ENCODE data around the gene CYP2E1.
"Not testable (repeated sequence)": the region's sequence is repeated elsewhere in the genome, so short reads cannot be mapped to it uniquely, and the experiment has no call there.

Gene CYP2E1

GRCh38 chr10:133528845-133529575 lies 1.8 kb downstream of the CYP2E1 start:
- no peak for DNase-seq

GRCh38 chr10:133529576-133529946 lies 2.4 kb downstream of the CYP2E1 start:
- DNase-seq: no peak

- no peak for DNase-seq
Observed at GRCh38 chr10:133530506-133530905, 3.3 kb downstream of the CYP2E1 start.

GRCh38 chr10:133532871-133533270 lies 5.7 kb downstream of the CYP2E1 start:
- DNase-seq: no peak

GRCh38 chr10:133534417-133534816 lies 7.3 kb downstream of the CYP2E1 start:
- no peak for DNase-seq

- no peak for DNase-seq
Observed at GRCh38 chr10:133536198-133536597, 9.0 kb downstream of the CYP2E1 start.

GRCh38 chr10:133537546-133538545 lies 10.7 kb downstream of the CYP2E1 start:
- DNase-seq: no peak

GRCh38 chr10:133541441-133541975 lies 14.3 kb downstream of the CYP2E1 start:
- not testable (repeated sequence) for DNase-seq

GRCh38 chr10:133544506-133544905 lies 17.3 kb downstream of the CYP2E1 start:
- DNase-seq: no peak

GRCh38 chr10:133554600-133554999 lies 27.4 kb downstream of the CYP2E1 start:
- DNase-seq: no peak

GRCh38 chr10:133555521-133555920 lies 28.4 kb downstream of the CYP2E1 start:
- DNase-seq: no peak

- no peak for DNase-seq
Observed at GRCh38 chr10:133557381-133557780, 30.2 kb downstream of the CYP2E1 start.

GRCh38 chr10:133559216-133559615 lies 32.1 kb downstream of the CYP2E1 start:
- DNase-seq: no peak

GRCh38 chr10:133564816-133565215 lies 37.7 kb downstream of the CYP2E1 start:
- DNase-seq: no peak

- DNase-seq: no peak
Observed at GRCh38 chr10:133565441-133566294, 38.5 kb downstream of the CYP2E1 start, which contains the start of gene SYCE1. Gene SYCE1 (minus strand): TSS chr10:133565583. CDS start chr10:133565529, 54 bp downstream.

GRCh38 chr10:133567119-133567518 lies 40.0 kb downstream of the CYP2E1 start:
- no peak for DNase-seq

- DNase-seq: no peak
Observed at GRCh38 chr10:133567609-133568286, 40.6 kb downstream of the CYP2E1 start.

- DNase-seq: no peak
Observed at GRCh38 chr10:133568287-133568614, 41.1 kb downstream of the CYP2E1 start.

- DNase-seq: not testable (repeated sequence)
Observed at GRCh38 chr10:133568831-133569527, 41.8 kb downstream of the CYP2E1 start.

GRCh38 chr10:133569801-133570200 lies 42.6 kb downstream of the CYP2E1 start:
- DNase-seq: not testable (repeated sequence)

GRCh38 chr10:133572055-133572454 lies 44.9 kb downstream of the CYP2E1 start:
- not testable (repeated sequence) for DNase-seq

Data from CD4-positive, alpha-beta T cell treated with Interleukin-21 for 1 hour (primary cell).